Fibroblast of the aortic adventitia (primary cell): ENCODE results near the gene GLS. TPM values are rescaled to one million over a fixed set of nuclear protein-coding genes. Genes with fewer than 3 reads are reported as not detected.

ENCODE experiments used
- DNase-seq: peaks from one replicate; pipeline ENCODE4 v3.0.0-alpha.2; 2010; ENCODE audit warnings: low read depth
- H3K4me3 ChIP-seq: 2 replicates; pipeline ENCODE4 v1.5.1; 2011; ENCODE audit warnings: low read depth, mild to moderate bottlenecking, control low read depth, low read length, moderate library complexity
- CTCF ChIP-seq: IDR thresholded peaks from 2 replicates; pipeline ENCODE4 v1.5.1; 2011; ENCODE audit warnings: mild to moderate bottlenecking, low read length, control low read depth, inconsistent platforms; ENCODE audit not compliant: insufficient read depth
- total RNA-seq: library from RNA; depleted of rRNA; stranded (reverse); fragments of >200 nt; gene quantifications from 2 replicates; pipeline ENCODE4 v1.2.3, GENCODE V29; 2012; ENCODE audit warnings: low replicate concordance

GLS gene
- total RNA-seq, 1 donor, result 116 TPM

- no peak for DNase-seq
- H3K4me3 ChIP-seq, result no peak overlapping the region
- no peak for TF ChIP-seq CTCF
Observed at GRCh38 chr2:190942697-190943096, 62.1 kb downstream of the GLS start.

- TF ChIP-seq CTCF, result no peak
Observed at GRCh38 chr2:190943706-190944105, 63.1 kb downstream of the GLS start.

GRCh38 chr2:190947141-190947540, 66.5 kb downstream of the GLS start:
- peak; percentile 75 for DNase-seq
- no peak overlapping the region for H3K4me3 ChIP-seq
- TF ChIP-seq CTCF, result no peak

More at GRCh38 chr2:190943706-190944105, 63.1 kb downstream of the GLS start:
- DNase-seq, result no peak
- no peak overlapping the region for H3K4me3 ChIP-seq

GRCh38 chr2:190947711-190948251, 67.2 kb downstream of the GLS start:
- TF ChIP-seq CTCF, result peak; percentile 37
- H3K4me3 ChIP-seq, result peak overlapping the region; percentile 11
- DNase-seq, result peak; percentile 89

- no peak for TF ChIP-seq CTCF
- peak; percentile 53 for DNase-seq
- no peak overlapping the region for H3K4me3 ChIP-seq
Observed at GRCh38 chr2:190948671-190949070, 68.0 kb downstream of the GLS start.

GRCh38 chr2:190950566-190950991, 70.0 kb downstream of the GLS start:
- DNase-seq, result no peak
- TF ChIP-seq CTCF, result no peak
- no peak overlapping the region for H3K4me3 ChIP-seq

GRCh38 chr2:190953257-190953656, 72.6 kb downstream of the GLS start:
- H3K4me3 ChIP-seq, result no peak overlapping the region
- TF ChIP-seq CTCF, result no peak
- peak; percentile 37 for DNase-seq
